ENCODE data around the gene ARHGAP10.

- TF ChIP-seq CTCF (IDR thresholded peaks at IDR 0.05) (no peak), EZH2 (IDR thresholded peaks at IDR 0.05; ENCODE audit: borderline replicate concordance, insufficient read depth, low read depth, low read length, poor library complexity, severe bottlenecking) (no peak)
These were observed 212.9 kb downstream of the ARHGAP10 start for GRCh38 chr4:147944670-147945260.

Data from B cell (primary cell).